Measurements from ENCODE around the gene AP2S1.

Gene AP2S1

GRCh38 chr19:46834984-46835383 lies 15.7 kb downstream of the AP2S1 start:
- no peak overlapping the region for H3K4me3 ChIP-seq (ENCODE audit: low read length in 2 of 2)
- H3K27ac ChIP-seq (replicated peaks; ENCODE audit: low read length), result no peak overlapping the region
- H3K4ac ChIP-seq (ENCODE audit: low read length), result no peak overlapping the region
- H2BK5ac ChIP-seq (ENCODE audit: low read length), result no peak overlapping the region
- H2BK15ac ChIP-seq (ENCODE audit: low read length), result no peak overlapping the region
- H3K9ac ChIP-seq (ENCODE audit: low read depth, low read length, poor library complexity), result no peak overlapping the region
- no peak overlapping the region for H2BK120ac ChIP-seq (ENCODE audit: low read depth, low read length)
- no peak overlapping the region for H3K18ac ChIP-seq (ENCODE audit: low read length)
- no peak overlapping the region for H4K91ac ChIP-seq (ENCODE audit: low read depth, low read length, poor library complexity)
- no peak overlapping the region for H3K23ac ChIP-seq (ENCODE audit: low read depth, low read length, poor library complexity)
- H3K27me3 ChIP-seq (ENCODE audit: control insufficient read depth in 3 of 3, insufficient read depth in 3 of 3, low read depth in 1 of 3, low read length in 3 of 3), result no peaks in the 10 kb centered on the region
- DNase-seq (ENCODE audit: low spot score), result no peak
- no peak overlapping the region for H3K4me2 ChIP-seq (ENCODE audit: insufficient read depth, low read length, poor library complexity, severe bottlenecking)
- H3K9me3 ChIP-seq (replicated peaks in 1 of 2; ENCODE audit: control insufficient read depth in 2 of 2, insufficient read depth in 1 of 2, low read depth in 1 of 2, low read length in 2 of 2), result peaks cover 0 to 2% of the 10 kb centered on the region in 2 donors
- no peak overlapping the region for H2BK12ac ChIP-seq (ENCODE audit: low read length)
- H4K8ac ChIP-seq (ENCODE audit: low read depth, low read length), result no peak overlapping the region
- H3K4me1 ChIP-seq (ENCODE audit: control insufficient read depth in 2 of 2, insufficient read depth in 1 of 2, low read depth in 1 of 2, low read length in 2 of 2), result no peaks in the 10 kb centered on the region
- no CpG with 5 or more reads among the region's 6 CpGs for WGBS, 2 donors (ENCODE audit: extremely low coverage in 2 of 2, insufficient read length in 2 of 2, insufficient replicate concordance in 1 of 2)
- H3K79me1 ChIP-seq (ENCODE audit: low read depth, low read length), result peaks cover 3% of the 10 kb centered on the region
- no peak overlapping the region for H2AFZ ChIP-seq (ENCODE audit: low read length)
- H3K14ac ChIP-seq (ENCODE audit: low read length), result no peak overlapping the region
- H3K36me3 ChIP-seq (replicated peaks in 1 of 2; ENCODE audit: control insufficient read depth in 2 of 2, insufficient read depth in 2 of 2, low read length in 2 of 2), result peaks cover 9 to 37% of the 10 kb centered on the region in 2 donors
- H2AK5ac ChIP-seq (ENCODE audit: low read depth, low read length), result no peak overlapping the region

GRCh38 chr19:46834121-46834520 lies 16.5 kb downstream of the AP2S1 start:
- Histone ChIP-seq H3K23ac (ENCODE audit: low read depth, low read length, poor library complexity) (no peak overlapping the region), H4K91ac (ENCODE audit: low read depth, low read length, poor library complexity) (no peak overlapping the region), H3K4me3 (ENCODE audit: low read length in 2 of 2) (no peak overlapping the region), H3K9me3 (replicated peaks in 1 of 2; ENCODE audit: control insufficient read depth in 2 of 2, insufficient read depth in 1 of 2, low read depth in 1 of 2, low read length in 2 of 2) (peaks cover 0 to 2% of the 10 kb centered on the region in 2 donors), H3K4me1 (ENCODE audit: control insufficient read depth in 2 of 2, insufficient read depth in 1 of 2, low read depth in 1 of 2, low read length in 2 of 2) (no peaks in the 10 kb centered on the region), H2AFZ (ENCODE audit: low read length) (no peak overlapping the region), H3K36me3 (replicated peaks in 1 of 2; ENCODE audit: control insufficient read depth in 2 of 2, insufficient read depth in 2 of 2, low read length in 2 of 2) (peaks cover 4 to 29% of the 10 kb centered on the region in 2 donors), H2BK120ac (ENCODE audit: low read depth, low read length) (no peak overlapping the region), H2BK12ac (ENCODE audit: low read length) (no peak overlapping the region), H2BK5ac (ENCODE audit: low read length) (no peak overlapping the region), H2AK5ac (ENCODE audit: low read depth, low read length) (no peak overlapping the region), H3K27ac (replicated peaks; ENCODE audit: low read length) (no peak overlapping the region), H3K9ac (ENCODE audit: low read depth, low read length, poor library complexity) (no peak overlapping the region), H2BK15ac (ENCODE audit: low read length) (no peak overlapping the region), H3K79me1 (ENCODE audit: low read depth, low read length) (peaks cover 3% of the 10 kb centered on the region), H3K4ac (ENCODE audit: low read length) (no peak overlapping the region), H3K27me3 (ENCODE audit: control insufficient read depth in 3 of 3, insufficient read depth in 3 of 3, low read depth in 1 of 3, low read length in 3 of 3) (no peaks in the 10 kb centered on the region), H3K18ac (ENCODE audit: low read length) (no peak overlapping the region), H3K14ac (ENCODE audit: low read length) (no peak overlapping the region), H4K8ac (ENCODE audit: low read depth, low read length) (no peak overlapping the region), H3K4me2 (ENCODE audit: insufficient read depth, low read length, poor library complexity, severe bottlenecking) (no peak overlapping the region)
- no peak for DNase-seq (ENCODE audit: low spot score)
- no CpG with 5 or more reads among the region's 5 CpGs for WGBS, 2 donors (ENCODE audit: extremely low coverage in 2 of 2, insufficient read length in 2 of 2, insufficient replicate concordance in 1 of 2)

GRCh38 chr19:46830864-46831263 lies 19.8 kb downstream of the AP2S1 start:
- no peak overlapping the region for H2BK12ac ChIP-seq (ENCODE audit: low read length)
- H3K14ac ChIP-seq (ENCODE audit: low read length), result no peak overlapping the region
- H3K4ac ChIP-seq (ENCODE audit: low read length), result no peak overlapping the region
- H2AK5ac ChIP-seq (ENCODE audit: low read depth, low read length), result no peak overlapping the region
- no CpG with 5 or more reads among the region's 2 CpGs for WGBS, 2 donors (ENCODE audit: extremely low coverage in 2 of 2, insufficient read length in 2 of 2, insufficient replicate concordance in 1 of 2)
- no peaks in the 10 kb centered on the region for H3K79me1 ChIP-seq (ENCODE audit: low read depth, low read length)
- H2BK15ac ChIP-seq (ENCODE audit: low read length), result no peak overlapping the region
- H2AFZ ChIP-seq (ENCODE audit: low read length), result no peak overlapping the region
- H2BK5ac ChIP-seq (ENCODE audit: low read length), result no peak overlapping the region
- H3K36me3 ChIP-seq (replicated peaks in 1 of 2; ENCODE audit: control insufficient read depth in 2 of 2, insufficient read depth in 2 of 2, low read length in 2 of 2), result peaks cover 0 to 4% of the 10 kb centered on the region in 2 donors
- no peak overlapping the region for H3K9ac ChIP-seq (ENCODE audit: low read depth, low read length, poor library complexity)
- no peak overlapping the region for H3K23ac ChIP-seq (ENCODE audit: low read depth, low read length, poor library complexity)
- H3K9me3 ChIP-seq (replicated peaks in 1 of 2; ENCODE audit: control insufficient read depth in 2 of 2, insufficient read depth in 1 of 2, low read depth in 1 of 2, low read length in 2 of 2), result peaks cover 0 to 2% of the 10 kb centered on the region in 2 donors
- no peak overlapping the region for H3K27ac ChIP-seq (replicated peaks; ENCODE audit: low read length)
- no peak for DNase-seq (ENCODE audit: low spot score)
- H3K27me3 ChIP-seq (ENCODE audit: control insufficient read depth in 3 of 3, insufficient read depth in 3 of 3, low read depth in 1 of 3, low read length in 3 of 3), result no peaks in the 10 kb centered on the region
- H4K91ac ChIP-seq (ENCODE audit: low read depth, low read length, poor library complexity), result no peak overlapping the region
- H2BK120ac ChIP-seq (ENCODE audit: low read depth, low read length), result no peak overlapping the region
- H3K4me1 ChIP-seq (ENCODE audit: control insufficient read depth in 2 of 2, insufficient read depth in 1 of 2, low read depth in 1 of 2, low read length in 2 of 2), result no peaks in the 10 kb centered on the region
- H3K4me3 ChIP-seq (ENCODE audit: low read length in 2 of 2), result no peak overlapping the region
- no peak overlapping the region for H3K18ac ChIP-seq (ENCODE audit: low read length)
- no peak overlapping the region for H3K4me2 ChIP-seq (ENCODE audit: insufficient read depth, low read length, poor library complexity, severe bottlenecking)
- no peak overlapping the region for H4K8ac ChIP-seq (ENCODE audit: low read depth, low read length)

- H3K18ac ChIP-seq (ENCODE audit: low read length), result no peak overlapping the region
- no peaks in the 10 kb centered on the region for H3K4me1 ChIP-seq (ENCODE audit: control insufficient read depth in 2 of 2, insufficient read depth in 1 of 2, low read depth in 1 of 2, low read length in 2 of 2)
- H2BK15ac ChIP-seq (ENCODE audit: low read length), result no peak overlapping the region
- H2BK5ac ChIP-seq (ENCODE audit: low read length), result no peak overlapping the region
- H2AFZ ChIP-seq (ENCODE audit: low read length), result no peak overlapping the region
- no peak overlapping the region for H3K9ac ChIP-seq (ENCODE audit: low read depth, low read length, poor library complexity)
- H3K14ac ChIP-seq (ENCODE audit: low read length), result no peak overlapping the region
- H3K23ac ChIP-seq (ENCODE audit: low read depth, low read length, poor library complexity), result no peak overlapping the region
- no peak overlapping the region for H2BK12ac ChIP-seq (ENCODE audit: low read length)
- no peaks in the 10 kb centered on the region for H3K36me3 ChIP-seq (replicated peaks in 1 of 2; ENCODE audit: control insufficient read depth in 2 of 2, insufficient read depth in 2 of 2, low read length in 2 of 2)
- no peak overlapping the region for H2AK5ac ChIP-seq (ENCODE audit: low read depth, low read length)
- H3K27me3 ChIP-seq (ENCODE audit: control insufficient read depth in 3 of 3, insufficient read depth in 3 of 3, low read depth in 1 of 3, low read length in 3 of 3), result no peaks in the 10 kb centered on the region
- no peak overlapping the region for H3K27ac ChIP-seq (replicated peaks; ENCODE audit: low read length)
- H4K8ac ChIP-seq (ENCODE audit: low read depth, low read length), result no peak overlapping the region
- no peak for DNase-seq (ENCODE audit: low spot score)
- peaks cover 0 to 2% of the 10 kb centered on the region in 2 donors for H3K9me3 ChIP-seq (replicated peaks in 1 of 2; ENCODE audit: control insufficient read depth in 2 of 2, insufficient read depth in 1 of 2, low read depth in 1 of 2, low read length in 2 of 2)
- H2BK120ac ChIP-seq (ENCODE audit: low read depth, low read length), result no peak overlapping the region
- H3K4me2 ChIP-seq (ENCODE audit: insufficient read depth, low read length, poor library complexity, severe bottlenecking), result no peak overlapping the region
- H3K4me3 ChIP-seq (ENCODE audit: low read length in 2 of 2), result no peak overlapping the region
- no CpG with 5 or more reads among the region's 5 CpGs for WGBS, 2 donors (ENCODE audit: extremely low coverage in 2 of 2, insufficient read length in 2 of 2, insufficient replicate concordance in 1 of 2)
- no peak overlapping the region for H3K4ac ChIP-seq (ENCODE audit: low read length)
- H4K91ac ChIP-seq (ENCODE audit: low read depth, low read length, poor library complexity), result no peak overlapping the region
- H3K79me1 ChIP-seq (ENCODE audit: low read depth, low read length), result no peaks in the 10 kb centered on the region
Measured at GRCh38 chr19:46828484-46828883, 22.2 kb downstream of the AP2S1 start.

Data from neuronal stem cell (in vitro differentiated cells).